ENCODE results near the gene GSS.

GSS gene

DNA sequence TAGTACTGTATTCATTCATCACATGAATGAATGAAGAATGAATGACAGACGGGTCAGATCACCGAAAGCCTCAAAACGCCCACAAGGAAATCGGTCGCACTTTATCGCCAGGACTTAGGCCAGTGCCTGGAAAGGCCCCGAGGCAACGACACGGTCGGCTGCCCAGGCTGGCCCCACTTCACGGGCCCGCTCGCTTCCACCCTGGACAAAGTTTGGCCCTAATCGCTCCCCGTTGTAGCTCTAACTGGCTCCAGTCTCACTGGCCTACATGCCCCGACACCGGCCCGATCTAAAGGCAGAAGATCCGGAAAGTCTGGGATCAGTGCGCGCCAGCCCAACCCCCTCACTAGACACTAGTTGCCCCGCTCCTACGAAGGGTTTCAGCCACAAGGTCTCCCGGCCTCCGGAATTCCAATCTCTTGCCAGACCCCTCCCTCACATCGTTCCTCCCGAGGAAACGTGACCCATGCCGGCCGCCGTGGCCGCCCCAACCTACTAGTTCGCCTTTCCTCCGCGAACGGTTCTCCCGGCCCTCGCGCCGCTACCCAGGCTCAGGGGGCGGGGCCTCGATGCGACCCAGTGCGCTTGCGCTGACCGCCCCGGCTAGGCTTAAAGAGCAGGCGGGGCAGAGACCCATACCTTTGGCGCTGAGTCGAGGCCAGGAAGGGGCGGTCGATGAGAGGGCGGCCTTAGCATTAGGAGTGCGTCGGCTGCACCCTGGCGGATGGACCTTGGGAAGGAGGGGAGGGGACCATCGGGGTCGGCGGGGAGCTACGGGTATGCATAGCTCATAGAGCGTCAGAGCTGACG, at the start of gene GSS, which contains the start of gene MYH7B:
GSS (minus strand) TSS at position 576 of the 810 bp plus-strand sequence. CDS start 3,954 bp downstream, outside the sequence.
MYH7B (plus strand) TSS at position 638 of the 810 bp plus-strand sequence. CDS start 22,138 bp downstream, outside the sequence.
- DNase-seq (ENCODE audit: low spot score): peak; percentile 93

DNA sequence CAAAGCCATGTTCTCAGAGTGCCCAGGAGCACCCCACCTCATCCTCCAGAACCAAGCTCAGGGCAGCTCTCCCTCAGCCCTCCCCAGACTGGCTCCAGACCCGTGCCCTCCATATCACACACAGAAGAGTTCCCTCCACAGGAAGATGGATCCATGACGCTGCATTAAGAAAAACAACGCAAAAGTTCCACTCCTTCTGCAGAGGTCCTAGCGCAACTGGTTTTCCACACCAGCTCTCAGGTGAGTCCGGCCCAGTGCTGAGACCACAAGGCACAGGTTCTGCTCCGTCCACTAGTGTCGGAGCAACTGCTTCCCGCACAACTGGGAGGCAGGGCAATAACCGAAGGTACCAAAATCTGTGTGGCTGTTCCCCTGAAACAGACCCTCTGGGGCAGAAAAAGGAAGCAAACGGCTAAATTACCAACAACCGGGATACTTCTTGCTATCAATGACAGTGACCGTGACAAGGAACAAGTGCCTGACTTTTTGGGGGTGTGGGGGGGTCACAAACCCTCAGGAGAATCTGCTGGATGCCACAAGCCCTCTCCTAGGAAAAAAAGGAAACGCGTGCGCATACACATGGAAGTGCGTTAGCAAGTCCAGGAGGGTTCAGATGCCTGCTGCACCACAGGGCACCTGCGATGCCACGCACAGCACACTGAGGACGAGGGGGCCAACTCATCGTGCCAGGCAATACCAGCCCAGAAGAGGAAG, 49.3 kb upstream of the GSS start:
- no peak for DNase-seq (ENCODE audit: low spot score)

GRCh38 chr20:35004051-35004725, 48.6 kb upstream of the GSS start:
- no peak for DNase-seq (ENCODE audit: low spot score)

- DNase-seq (ENCODE audit: low spot score): no peak
Observed at GRCh38 chr20:35003211-35004031, 47.8 kb upstream of the GSS start.

DNA sequence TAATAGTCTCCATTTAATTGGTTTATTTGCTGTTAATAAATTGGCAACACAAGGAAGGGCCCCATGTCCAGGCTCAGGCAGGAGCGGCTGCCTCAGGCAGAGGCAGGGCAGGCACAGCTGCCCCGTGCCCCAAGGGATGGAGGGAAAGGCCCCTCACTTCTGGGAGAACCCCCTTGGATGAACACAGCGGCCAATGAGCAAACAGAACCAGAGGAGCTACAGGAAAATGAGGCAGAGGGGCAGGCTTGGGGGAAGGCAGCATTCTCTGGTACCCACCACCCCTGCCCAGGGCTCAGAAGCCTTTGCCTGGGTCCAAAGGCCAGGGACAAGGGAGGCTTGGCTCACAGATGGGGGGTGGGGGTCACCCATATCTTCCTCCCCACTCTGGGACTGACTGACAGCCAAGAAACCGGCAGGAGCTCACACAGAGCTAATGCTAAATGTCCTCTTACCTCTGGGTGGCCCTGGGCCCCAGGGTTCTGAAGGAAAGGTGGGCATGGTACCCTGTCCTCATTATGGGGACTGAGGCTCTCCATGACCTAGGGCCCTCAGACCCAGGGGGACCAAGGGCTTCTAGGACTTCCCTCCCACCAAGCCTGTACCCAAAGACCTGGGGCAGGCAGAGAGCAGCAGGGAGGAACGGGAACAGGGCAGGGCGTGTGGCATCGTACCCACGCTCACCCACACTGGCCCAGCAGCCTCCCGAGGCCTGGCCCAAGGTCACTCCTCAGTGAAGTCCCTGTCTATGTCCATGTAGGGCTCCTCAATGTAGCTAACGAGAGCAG, 47.0 kb upstream of the GSS start:
- no peak for DNase-seq (ENCODE audit: low spot score)

GRCh38 chr20:35001596-35002362, 46.2 kb upstream of the GSS start:
- no peak for DNase-seq (ENCODE audit: low spot score)

GRCh38 chr20:35000922-35001595, 45.5 kb upstream of the GSS start:
- no peak for DNase-seq (ENCODE audit: low spot score)

- DNase-seq (ENCODE audit: low spot score): no peak
Observed at GRCh38 chr20:35000311-35000921, 44.8 kb upstream of the GSS start.

- DNase-seq (ENCODE audit: low spot score): no peak
Observed at GRCh38 chr20:34999782-35000181, 44.2 kb upstream of the GSS start.

DNA sequence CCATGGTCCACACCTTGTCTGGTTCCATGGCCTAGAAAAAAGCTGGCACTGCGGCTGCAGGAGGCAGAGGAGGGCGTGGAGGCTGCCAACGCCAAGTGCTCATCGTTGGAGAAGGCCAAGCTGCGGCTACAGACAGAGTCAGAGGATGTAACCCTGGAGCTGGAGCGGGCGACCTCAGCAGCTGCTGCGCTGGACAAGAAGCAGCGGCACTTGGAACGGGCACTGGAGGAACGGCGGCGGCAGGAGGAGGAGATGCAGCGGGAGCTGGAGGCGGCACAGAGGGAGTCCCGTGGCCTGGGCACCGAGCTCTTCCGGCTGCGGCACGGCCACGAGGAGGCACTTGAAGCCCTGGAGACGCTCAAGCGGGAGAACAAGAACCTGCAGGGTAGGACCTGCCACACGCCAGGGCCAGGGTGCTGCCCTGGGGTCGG, 43.4 kb upstream of the GSS start:
- no peak for DNase-seq (ENCODE audit: low spot score)

DNA sequence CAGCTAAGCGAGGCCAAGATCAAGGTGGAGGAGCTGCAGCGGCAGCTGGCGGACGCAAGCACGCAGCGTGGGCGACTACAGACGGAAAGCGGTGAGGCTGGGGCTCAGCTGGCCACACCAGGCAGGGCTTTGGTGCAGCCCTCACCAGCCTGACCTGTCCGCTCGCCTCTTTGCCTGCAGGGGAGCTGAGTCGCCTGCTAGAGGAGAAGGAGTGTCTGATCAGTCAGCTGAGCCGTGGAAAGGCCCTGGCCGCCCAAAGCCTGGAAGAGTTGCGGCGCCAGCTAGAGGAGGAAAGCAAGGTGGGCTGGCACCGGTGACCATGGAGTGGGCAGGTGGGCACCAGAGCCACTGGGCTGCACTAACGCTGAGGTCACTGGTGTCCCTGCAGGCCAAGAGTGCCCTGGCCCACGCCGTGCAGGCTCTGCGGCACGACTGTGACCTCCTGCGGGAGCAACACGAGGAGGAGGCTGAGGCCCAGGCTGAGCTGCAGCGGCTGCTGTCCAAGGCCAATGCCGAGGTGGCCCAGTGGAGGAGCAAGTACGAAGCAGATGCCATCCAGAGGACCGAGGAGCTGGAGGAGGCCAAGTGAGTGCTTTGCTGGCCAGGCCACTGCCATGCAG, 42.8 kb upstream of the GSS start:
- no peak for DNase-seq (ENCODE audit: low spot score)

DNA sequence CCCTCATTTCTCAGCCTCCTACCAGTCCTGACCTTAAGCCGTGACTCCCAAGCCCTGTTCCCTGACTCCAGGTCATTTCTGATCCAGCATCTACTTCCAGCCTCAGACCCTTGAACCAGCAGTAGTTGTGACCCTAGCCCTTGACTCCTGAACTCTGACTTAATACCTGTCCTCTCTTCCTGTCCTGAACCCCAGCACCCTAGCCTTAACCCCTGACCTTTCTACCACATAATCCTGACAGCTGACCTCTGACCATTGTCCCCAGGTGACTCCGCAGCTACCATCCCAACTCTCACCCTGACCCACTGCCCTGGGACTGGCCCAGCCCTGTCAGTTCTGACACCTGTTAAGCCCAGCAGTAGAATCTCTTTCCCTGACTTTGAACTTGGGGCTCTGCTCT, 42.2 kb upstream of the GSS start:
- DNase-seq (ENCODE audit: low spot score): no peak

- peak; percentile 59 for DNase-seq (ENCODE audit: low spot score)
Observed at GRCh38 chr20:34997131-34997561, 41.5 kb upstream of the GSS start.

- no peak for DNase-seq (ENCODE audit: low spot score)
Observed at GRCh38 chr20:34996243-34997028, 40.8 kb upstream of the GSS start.

DNA sequence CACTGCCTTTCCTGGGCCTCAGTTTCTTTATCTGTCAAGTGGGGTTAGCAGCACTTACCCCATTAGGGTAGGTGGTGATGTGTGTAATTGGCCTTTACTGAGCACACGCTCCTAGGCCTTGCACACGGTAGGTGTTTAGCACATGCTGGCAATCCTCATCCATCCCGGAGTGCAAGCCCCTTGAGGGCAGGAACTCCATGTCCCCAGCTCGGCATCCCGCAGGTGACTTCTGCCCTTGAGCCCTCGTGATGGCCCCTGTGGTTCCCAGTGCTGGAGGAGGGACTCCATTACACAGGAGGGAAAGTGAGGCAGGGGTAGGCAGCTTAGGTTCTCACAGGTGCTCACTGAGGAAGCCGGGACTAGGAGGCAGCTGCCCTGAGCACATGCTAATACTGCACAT, 40.1 kb upstream of the GSS start:
- DNase-seq (ENCODE audit: low spot score): no peak

GRCh38 chr20:34995192-34995591, 39.6 kb upstream of the GSS start:
- no peak for DNase-seq (ENCODE audit: low spot score)

GRCh38 chr20:34994509-34995131, 39.0 kb upstream of the GSS start:
- DNase-seq (ENCODE audit: low spot score): no peak
